Measurements from ENCODE around the gene SEC24B.

- TF ChIP-seq CTCF (IDR thresholded peaks at IDR 0.05): no peak
- TF ChIP-seq POLR2A (IDR thresholded peaks at IDR 0.05): no peak
- no peak for TF ChIP-seq EP300 (IDR thresholded peaks at IDR 0.05)
- TF ChIP-seq POLR2AphosphoS5 (IDR thresholded peaks at IDR 0.05): no peak
Measured at GRCh38 chr4:109434007-109434971, 674 bp downstream of the SEC24B start.
